ENCODE data around the gene CALML4. TPM values are rescaled to one million over a fixed set of nuclear protein-coding genes. Genes with fewer than 3 reads are reported as not detected.

Gene CALML4
- polyA plus RNA-seq, 1 donor (not counting 4 experiments of a cell fraction or from before 2014, with no cell fraction given) = 7.0 TPM

- H3K9me1 ChIP-seq (ENCODE audit: control insufficient read depth, extremely low read depth, insufficient read depth, low read length) = no peaks in the 10 kb centered on the region
- no peaks in the 10 kb centered on the region for H4K20me1 ChIP-seq (ENCODE audit: control insufficient read depth, extremely low read depth, insufficient read depth, low read length)
- no peaks in the 10 kb centered on the region for H3K79me2 ChIP-seq (ENCODE audit: control insufficient read depth, insufficient read depth, low read length)
- FAIRE-seq (no peak), DNase-seq (ENCODE audit: low read depth, low spot score) (no peak)
- dilution Hi-C loops (cut with MboI; ENCODE audit: extremely low pct_ligation_motif_present, low sequenced_read_pairs) = no loop called here
- no peaks in the 10 kb centered on the region for H3K27me3 ChIP-seq (ENCODE audit: control insufficient read depth, extremely low read depth, insufficient read depth, low read length)
- no peak overlapping the region for H3K4me3 ChIP-seq (ENCODE audit: control insufficient read depth in 2 of 3, extremely low read depth in 1 of 3, insufficient read depth in 2 of 3, low read depth in 1 of 3, low read length in 3 of 3)
- no peaks in the 10 kb centered on the region for H3K4me1 ChIP-seq (ENCODE audit: control insufficient read depth, extremely low read depth, insufficient read depth, low read length)
- H3K36me3 ChIP-seq (ENCODE audit: control insufficient read depth in 2 of 2, extremely low read depth in 1 of 2, insufficient read depth in 2 of 2, low read length in 2 of 2) = peaks cover 9 to 24% of the 10 kb centered on the region in 2 experiments
- no peak for TF ChIP-seq CTCF (optimal IDR thresholded peaks at IDR 0.05 in 1 of 3, IDR thresholded peaks at IDR 0.05 in 1 of 3, conservative IDR thresholded peaks at IDR 0.05 in 1 of 3; ENCODE audit: extremely low read depth in 1 of 3, insufficient read depth in 2 of 3, low read length in 3 of 3)
- TF ChIP-seq EZH2 (IDR thresholded peaks at IDR 0.05; ENCODE audit: low read length) = no peak
- no peak overlapping the region for H3K27ac ChIP-seq (ENCODE audit: control insufficient read depth, insufficient read depth, low read length)
- no peak overlapping the region for H3K4me2 ChIP-seq (ENCODE audit: control insufficient read depth, extremely low read depth, insufficient read depth, low read depth, low read length)
- H2AFZ ChIP-seq (ENCODE audit: control insufficient read depth, low read length) = no peak overlapping the region
- no peaks in the 10 kb centered on the region for H3K9me3 ChIP-seq (ENCODE audit: control insufficient read depth, low read depth, low read length)
- no peak overlapping the region for H3K9ac ChIP-seq (ENCODE audit: control insufficient read depth, extremely low read depth, insufficient read depth, low read length)
Observed at GRCh38 chr15:68192804-68193486, 12.2 kb downstream of the CALML4 start.

- H4K20me1 ChIP-seq (ENCODE audit: control insufficient read depth, extremely low read depth, insufficient read depth, low read length) = no peaks in the 10 kb centered on the region
- DNase-seq (ENCODE audit: low read depth, low spot score) (no peak), FAIRE-seq (no peak)
- TF ChIP-seq CTCF (optimal IDR thresholded peaks at IDR 0.05 in 1 of 3, IDR thresholded peaks at IDR 0.05 in 1 of 3, conservative IDR thresholded peaks at IDR 0.05 in 1 of 3; ENCODE audit: extremely low read depth in 1 of 3, insufficient read depth in 2 of 3, low read length in 3 of 3) (no peak), EZH2 (IDR thresholded peaks at IDR 0.05; ENCODE audit: low read length) (no peak)
- dilution Hi-C loops (cut with MboI; ENCODE audit: extremely low pct_ligation_motif_present, low sequenced_read_pairs) = no loop called here
- H3K4me3 ChIP-seq (ENCODE audit: control insufficient read depth in 2 of 3, extremely low read depth in 1 of 3, insufficient read depth in 2 of 3, low read depth in 1 of 3, low read length in 3 of 3) = no peak overlapping the region
- no peak overlapping the region for H3K4me2 ChIP-seq (ENCODE audit: control insufficient read depth, extremely low read depth, insufficient read depth, low read depth, low read length)
- no peak overlapping the region for H3K9ac ChIP-seq (ENCODE audit: control insufficient read depth, extremely low read depth, insufficient read depth, low read length)
- H3K4me1 ChIP-seq (ENCODE audit: control insufficient read depth, extremely low read depth, insufficient read depth, low read length) = peaks cover 7% of the 10 kb centered on the region
- no peak overlapping the region for H3K27ac ChIP-seq (ENCODE audit: control insufficient read depth, insufficient read depth, low read length)
- H3K36me3 ChIP-seq (ENCODE audit: control insufficient read depth in 2 of 2, extremely low read depth in 1 of 2, insufficient read depth in 2 of 2, low read length in 2 of 2) = peaks cover 10 to 24% of the 10 kb centered on the region in 2 experiments
- H3K9me3 ChIP-seq (ENCODE audit: control insufficient read depth, low read depth, low read length) = no peaks in the 10 kb centered on the region
- H3K27me3 ChIP-seq (ENCODE audit: control insufficient read depth, extremely low read depth, insufficient read depth, low read length) = no peaks in the 10 kb centered on the region
- peaks cover 3% of the 10 kb centered on the region for H3K9me1 ChIP-seq (ENCODE audit: control insufficient read depth, extremely low read depth, insufficient read depth, low read length)
- no peak overlapping the region for H2AFZ ChIP-seq (ENCODE audit: control insufficient read depth, low read length)
- H3K79me2 ChIP-seq (ENCODE audit: control insufficient read depth, insufficient read depth, low read length) = no peaks in the 10 kb centered on the region
Observed at GRCh38 chr15:68192117-68192516, 13.0 kb downstream of the CALML4 start.

All from keratinocyte (primary cell).